ENCODE results near the gene DDAH1.

GRCh38 chr1:85328713-85329397 lies 136.1 kb downstream of the DDAH1 start:
- no peak for TF ChIP-seq YY1 (IDR thresholded peaks at IDR 0.05)
- TF ChIP-seq CTCF (IDR thresholded peaks at IDR 0.05; ENCODE audit: low read depth, low read length, missing input control): no peak
